ENCODE results near the gene ENOPH1. TPM values are rescaled to one million over a fixed set of nuclear protein-coding genes. Genes with fewer than 3 reads are reported as not detected.
"Not testable (repeated sequence)": the region's sequence is repeated elsewhere in the genome, so short reads cannot be mapped to it uniquely, and the experiment has no call there.

ENOPH1 gene
- polyA plus RNA-seq, 1 experiment, result 6.2 TPM

DNA sequence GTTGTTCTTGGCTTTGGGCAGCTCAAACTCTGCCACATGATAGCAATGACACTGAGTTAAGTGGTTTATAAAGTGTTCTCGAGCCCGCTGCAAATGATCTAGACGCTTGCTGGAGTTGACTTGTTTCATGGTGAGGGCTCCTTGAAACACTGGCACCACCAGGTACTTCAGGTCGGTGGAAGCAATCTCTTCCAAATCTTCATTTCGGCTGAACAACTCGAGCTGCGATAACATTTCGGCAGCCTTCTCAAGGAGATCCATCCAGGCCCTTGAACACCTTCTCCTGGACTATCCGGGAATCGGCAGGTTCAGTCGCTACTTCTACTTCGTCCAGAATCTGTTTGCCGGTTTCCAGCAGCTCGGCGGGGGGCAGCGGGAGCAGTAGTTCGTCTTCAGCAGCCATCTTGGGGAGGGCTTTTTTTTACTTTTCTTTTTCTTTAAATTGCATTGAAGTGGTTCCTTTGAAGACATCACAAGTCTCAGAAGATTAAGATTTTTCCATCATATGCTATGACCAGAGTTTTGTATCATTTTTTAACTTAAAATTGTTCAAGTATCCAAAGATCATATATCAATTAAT, 28.1 kb upstream of the ENOPH1 start:
- no peak for DNase-seq (ENCODE audit: low read depth)
- POLR2A ChIA-PET, result no interaction called here

DNA sequence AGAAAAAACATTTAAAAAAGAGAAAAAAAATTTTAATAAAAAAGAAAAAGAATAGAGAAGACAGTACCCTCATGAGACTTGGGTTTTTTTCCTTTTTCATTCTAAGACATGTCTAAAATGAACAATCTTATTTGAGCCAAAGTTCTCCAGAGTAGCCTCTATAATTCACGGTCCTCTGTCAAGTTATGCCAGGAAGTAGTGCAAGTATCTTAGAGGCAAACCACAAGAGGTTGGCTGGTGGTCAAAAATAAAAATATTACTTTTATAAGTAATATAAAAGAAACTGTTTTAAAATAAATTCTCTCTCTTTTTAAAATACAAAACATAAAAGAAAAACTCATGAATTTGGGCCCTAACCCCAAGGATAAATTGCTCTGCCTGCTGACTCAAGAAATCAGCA, 26.7 kb upstream of the ENOPH1 start:
- H3K36me3 ChIP-seq (ENCODE audit: control insufficient read depth, insufficient read depth, low read length), result no peaks in the 10 kb centered on the region
- ChIA-PET POLR2A (no interaction called here), CTCF (no interaction called here)
- peaks cover 3% of the 10 kb centered on the region; the same call in 1 of the 2 replicates for H3K27me3 ChIP-seq (ENCODE audit: control insufficient read depth, insufficient read depth, low read length)
- no peak overlapping the region for H3K4me3 ChIP-seq (ENCODE audit: low read depth, low read length)
- TF ChIP-seq, protein P1, sequence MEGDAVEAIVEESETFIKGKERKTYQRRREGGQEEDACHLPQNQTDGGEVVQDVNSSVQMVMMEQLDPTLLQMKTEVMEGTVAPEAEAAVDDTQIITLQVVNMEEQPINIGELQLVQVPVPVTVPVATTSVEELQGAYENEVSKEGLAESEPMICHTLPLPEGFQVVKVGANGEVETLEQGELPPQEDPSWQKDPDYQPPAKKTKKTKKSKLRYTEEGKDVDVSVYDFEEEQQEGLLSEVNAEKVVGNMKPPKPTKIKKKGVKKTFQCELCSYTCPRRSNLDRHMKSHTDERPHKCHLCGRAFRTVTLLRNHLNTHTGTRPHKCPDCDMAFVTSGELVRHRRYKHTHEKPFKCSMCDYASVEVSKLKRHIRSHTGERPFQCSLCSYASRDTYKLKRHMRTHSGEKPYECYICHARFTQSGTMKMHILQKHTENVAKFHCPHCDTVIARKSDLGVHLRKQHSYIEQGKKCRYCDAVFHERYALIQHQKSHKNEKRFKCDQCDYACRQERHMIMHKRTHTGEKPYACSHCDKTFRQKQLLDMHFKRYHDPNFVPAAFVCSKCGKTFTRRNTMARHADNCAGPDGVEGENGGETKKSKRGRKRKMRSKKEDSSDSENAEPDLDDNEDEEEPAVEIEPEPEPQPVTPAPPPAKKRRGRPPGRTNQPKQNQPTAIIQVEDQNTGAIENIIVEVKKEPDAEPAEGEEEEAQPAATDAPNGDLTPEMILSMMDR (IDR thresholded peaks at IDR 0.05; ENCODE audit: insufficient read depth, low read depth, low read length), result no peak
- DNase-seq (ENCODE audit: low read depth), result no peak

More for the DNA sequence above, 28.1 kb upstream of the ENOPH1 start:
- no peak overlapping the region for H3K4me3 ChIP-seq (ENCODE audit: low read depth, low read length)
- H3K27me3 ChIP-seq (ENCODE audit: control insufficient read depth, insufficient read depth, low read length), result peaks cover 3% of the 10 kb centered on the region; the same call in 1 of the 2 replicates
- CTCF ChIA-PET, result interaction anchor here (1.3 kb wide), 1 partner anchor 27 kb away, joined by 3 read pairs; no protein-coding TSS in a partner anchor
- TF ChIP-seq, protein P1 (IDR thresholded peaks at IDR 0.05; ENCODE audit: insufficient read depth, low read depth, low read length), result no peak
- H3K36me3 ChIP-seq (ENCODE audit: control insufficient read depth, insufficient read depth, low read length), result no peaks in the 10 kb centered on the region

DNA sequence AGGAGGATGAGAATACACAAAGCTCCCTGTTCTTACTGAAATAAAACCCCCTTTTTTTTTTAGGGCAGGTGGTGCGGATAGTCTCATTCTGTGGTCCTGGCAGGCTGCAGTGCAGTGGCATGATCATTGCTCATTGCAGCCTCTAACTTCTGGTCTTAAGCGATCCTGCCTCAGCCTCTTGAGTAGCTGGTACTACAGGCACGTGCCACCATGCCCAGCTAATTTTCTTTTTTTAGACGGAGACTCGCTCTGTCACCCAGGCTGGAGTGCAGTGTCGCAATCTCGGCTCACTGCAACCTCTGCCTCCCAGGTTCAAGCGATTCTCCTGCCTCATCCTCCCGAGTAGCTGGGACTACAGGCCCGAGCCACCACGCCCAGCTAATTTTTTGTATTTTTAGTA, 15.3 kb upstream of the ENOPH1 start:
- H3K36me3 ChIP-seq (ENCODE audit: control insufficient read depth, insufficient read depth, low read length); POLR2A ChIA-PET: not testable (repeated sequence)
- CTCF ChIA-PET, result interaction anchor here (0.6 to 2.1 kb wide), 3 partner anchors 10 to 14 kb away, joined by 3 to 8 read pairs (median 4); no protein-coding TSS in a partner anchor

DNA sequence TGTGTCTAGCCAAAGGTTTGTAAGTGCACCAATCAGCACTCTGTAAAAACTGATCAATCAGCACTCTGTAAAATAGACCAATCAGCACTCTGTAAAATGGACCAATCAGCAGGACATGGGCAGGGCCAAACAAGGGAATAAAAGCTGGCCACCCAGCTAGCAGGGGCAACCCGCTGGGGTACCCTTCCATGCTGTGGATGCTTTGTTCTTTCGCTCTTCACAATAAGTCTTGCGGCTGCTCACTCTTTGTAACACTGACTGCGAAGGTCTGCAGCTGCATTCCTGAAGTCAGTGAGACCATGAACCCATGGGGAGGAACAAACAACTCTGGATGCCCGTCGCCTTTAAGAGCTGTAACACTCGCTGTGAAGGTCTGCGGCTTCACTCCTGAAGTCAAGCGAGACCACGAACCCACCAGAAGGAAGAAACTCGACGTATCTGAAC, 14.4 kb upstream of the ENOPH1 start:
- Histone ChIP-seq H3K4me3 (ENCODE audit: low read depth, low read length) (no peak overlapping the region), H3K36me3 (ENCODE audit: control insufficient read depth, insufficient read depth, low read length) (no peaks in the 10 kb centered on the region), H3K27me3 (ENCODE audit: control insufficient read depth, insufficient read depth, low read length) (peaks cover 2% of the 10 kb centered on the region; the same call in 1 of the 2 replicates)
- ChIA-PET POLR2A (no interaction called here), CTCF (interaction anchor here (1.9 to 2.1 kb wide), 2 partner anchors 9 to 13 kb away, joined by 4 to 8 read pairs; no protein-coding TSS in a partner anchor)
- TF ChIP-seq, protein P1 (IDR thresholded peaks at IDR 0.05; ENCODE audit: insufficient read depth, low read depth, low read length), result no peak
- DNase-seq (ENCODE audit: low read depth), result no peak

More for the DNA sequence above, 15.3 kb upstream of the ENOPH1 start:
- not testable (repeated sequence) for H3K4me3 ChIP-seq (ENCODE audit: low read depth, low read length); H3K27me3 ChIP-seq (ENCODE audit: control insufficient read depth, insufficient read depth, low read length); DNase-seq (ENCODE audit: low read depth)

DNA sequence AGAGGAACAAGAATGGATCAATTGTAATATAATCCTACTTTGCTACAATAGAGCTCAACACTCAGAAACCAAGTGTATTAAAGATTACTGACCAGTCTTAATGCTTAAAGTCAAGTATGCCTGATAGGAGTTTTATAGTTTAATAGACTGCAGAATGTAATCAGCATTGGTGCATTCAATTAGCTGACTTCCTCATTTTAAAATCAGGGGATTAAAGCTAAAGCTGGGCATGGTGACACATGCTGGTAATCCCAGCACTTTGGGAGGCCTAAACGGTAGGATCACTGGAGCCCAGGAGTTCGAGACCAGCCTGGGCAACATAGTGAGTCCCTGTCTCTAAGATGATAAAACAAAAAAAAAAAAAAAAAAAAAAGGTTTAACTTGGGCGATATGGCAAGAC, 10.9 kb upstream of the ENOPH1 start:
- peaks cover 2% of the 10 kb centered on the region; the same call in 1 of the 2 replicates for H3K27me3 ChIP-seq (ENCODE audit: control insufficient read depth, insufficient read depth, low read length)
- POLR2A ChIA-PET, result no interaction called here
- DNase-seq (ENCODE audit: low read depth), result no peak
- H3K4me3 ChIP-seq (ENCODE audit: low read depth, low read length), result no peak overlapping the region
- CTCF ChIA-PET, result interaction anchor here (0.8 to 1.7 kb wide), 2 partner anchors 10 kb away, joined by 3 to 8 read pairs; no protein-coding TSS in a partner anchor
- TF ChIP-seq, protein P1 (IDR thresholded peaks at IDR 0.05; ENCODE audit: insufficient read depth, low read depth, low read length), result no peak
- peaks cover 7% of the 10 kb centered on the region; the same call in 1 of the 2 replicates for H3K36me3 ChIP-seq (ENCODE audit: control insufficient read depth, insufficient read depth, low read length)
